DND-41 (cell line): ENCODE data around the gene GNPTG.

Source experiments
- ATAC-seq: fragments of 200-7000 bp; cut with Tn5 transposase; 3 replicates; pipeline ENCODE4 v1.9.1; 2021; ENCODE audit warnings: low read depth; ENCODE audit not compliant: insufficient read depth
- DNase-seq: peaks from one replicate; pipeline ENCODE4 v3.0.0-alpha.2; 2020
- H2AFZ ChIP-seq: 2 replicates; pipeline ENCODE4 v1.6.0; 2012; ENCODE audit warnings: low read depth, low read length
- H3K27ac ChIP-seq: 2 replicates; pipeline ENCODE4 v1.5.1; 2012; ENCODE audit warnings: low read length, inconsistent platforms
- H3K27me3 ChIP-seq: fragments of 200-600 bp; sonication (generic); 2 replicates; pipeline ENCODE4 v1.6.0; 2012; ENCODE audit warnings: low read length, mild to moderate bottlenecking, inconsistent platforms; ENCODE audit not compliant: insufficient read depth, poor library complexity
- H3K36me3 ChIP-seq: 2 replicates; pipeline ENCODE4 v1.5.1; 2012; ENCODE audit warnings: low read length, inconsistent platforms; ENCODE audit not compliant: insufficient read depth
- H3K4me1 ChIP-seq: 2 replicates; pipeline ENCODE4 v1.5.1; 2012; ENCODE audit warnings: mild to moderate bottlenecking, low read length; ENCODE audit not compliant: insufficient read depth
- H3K4me2 ChIP-seq: 2 replicates; pipeline ENCODE4 v1.6.0; 2012; ENCODE audit warnings: mild to moderate bottlenecking, moderate library complexity, low read length, inconsistent platforms; ENCODE audit not compliant: insufficient read depth
- H3K4me3 ChIP-seq, 2 experiments: fragments of 200-600 bp in 1 of 2; shearing (Covaris generic) in 1 of 2; 2 replicates each; pipeline ENCODE4 v1.5.1; 2012 to 2016; ENCODE audit warnings: inconsistent platforms in 2 of 2, low read length in 2 of 2, mild to moderate bottlenecking in 2 of 2, low read depth in 1 of 2, moderate library complexity in 1 of 2
- H3K79me2 ChIP-seq: 2 replicates; pipeline ENCODE4 v1.6.0; 2012; ENCODE audit warnings: low read length, inconsistent platforms; ENCODE audit not compliant: insufficient read depth
- H3K9ac ChIP-seq: 2 replicates; pipeline ENCODE4 v1.6.0; 2012; ENCODE audit warnings: low read depth, mild to moderate bottlenecking, inconsistent platforms, low read length, moderate library complexity
- H3K9me3 ChIP-seq: 2 replicates; pipeline ENCODE4 v1.5.1; 2012; ENCODE audit warnings: low read length, moderate library complexity, mild to moderate bottlenecking, inconsistent platforms; ENCODE audit not compliant: insufficient read depth, severe bottlenecking
- H4K20me1 ChIP-seq: 2 replicates; pipeline ENCODE4 v1.6.0; 2012; ENCODE audit warnings: low read length; ENCODE audit not compliant: insufficient read depth
- EZH2 ChIP-seq: IDR thresholded peaks from 3 replicates; pipeline ENCODE4 v1.6.1; 2012; ENCODE audit warnings: borderline replicate concordance, low read depth, mild to moderate bottlenecking, moderate library complexity, low read length, inconsistent platforms; ENCODE audit not compliant: severe bottlenecking
- TF ChIP-seq, protein P1 (sequence below): IDR thresholded peaks from 2 replicates; pipeline ENCODE4 v1.5.1; 2012; ENCODE audit warnings: borderline replicate concordance, low read length, moderate library complexity, mild to moderate bottlenecking; ENCODE audit not compliant: poor library complexity, severe bottlenecking; ENCODE audit errors: extremely low read depth

Gene GNPTG

DNA sequence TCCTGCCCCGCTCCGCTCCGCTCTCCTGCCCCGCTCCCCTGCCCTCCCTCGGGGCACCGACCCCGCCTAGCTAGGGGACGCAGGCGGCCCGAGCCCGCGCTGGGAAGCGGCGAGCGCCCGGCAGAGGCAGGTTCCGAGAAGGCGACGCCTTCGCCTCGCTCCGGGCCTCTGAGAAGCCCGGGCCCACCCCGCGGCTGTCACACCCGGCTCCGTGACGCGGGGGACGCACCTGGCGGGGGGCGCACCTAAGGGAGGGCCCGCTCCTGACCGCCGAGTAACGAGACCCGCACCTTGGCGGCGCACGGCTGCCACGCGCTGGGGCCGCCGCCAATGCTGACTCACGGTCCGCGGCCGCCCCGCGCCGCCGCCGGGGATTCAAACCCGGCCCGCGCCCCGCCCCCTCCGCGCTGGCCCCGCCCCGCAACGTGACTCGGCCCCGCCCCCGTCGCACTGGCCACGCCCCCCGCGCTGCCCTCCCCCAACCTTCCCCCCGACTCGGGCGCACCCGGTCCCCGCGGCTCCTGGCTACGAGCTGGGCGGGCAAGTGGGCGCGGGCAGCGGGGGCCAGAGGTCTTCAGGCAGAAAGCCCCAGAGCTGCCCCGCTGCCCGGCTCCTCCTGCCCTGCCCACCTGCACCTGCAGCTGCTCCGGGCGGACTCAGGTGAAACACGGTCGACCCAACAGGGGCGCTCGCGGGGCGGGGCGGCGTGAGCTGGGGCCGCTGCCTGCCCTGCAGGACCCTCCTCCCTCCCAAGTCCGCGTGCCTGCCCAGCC is 27.8 kb downstream of the GNPTG start:
- ATAC-seq (no peak), DNase-seq (no peak)
- Histone ChIP-seq H3K36me3 (peaks cover 26% of the 10 kb centered on the region), H3K27ac (no peak overlapping the region), H3K27me3 (no peaks in the 10 kb centered on the region), H2AFZ (no peak overlapping the region), H3K4me1 (no peaks in the 10 kb centered on the region), H3K9ac (no peak overlapping the region), H4K20me1 (peaks cover 17% of the 10 kb centered on the region), H3K79me2 (no peaks in the 10 kb centered on the region), H3K9me3 (no peaks in the 10 kb centered on the region), H3K4me2 (no peak overlapping the region), H3K4me3 (no peak overlapping the region)
- TF ChIP-seq EZH2 = no peak
- TF ChIP-seq, protein P1, sequence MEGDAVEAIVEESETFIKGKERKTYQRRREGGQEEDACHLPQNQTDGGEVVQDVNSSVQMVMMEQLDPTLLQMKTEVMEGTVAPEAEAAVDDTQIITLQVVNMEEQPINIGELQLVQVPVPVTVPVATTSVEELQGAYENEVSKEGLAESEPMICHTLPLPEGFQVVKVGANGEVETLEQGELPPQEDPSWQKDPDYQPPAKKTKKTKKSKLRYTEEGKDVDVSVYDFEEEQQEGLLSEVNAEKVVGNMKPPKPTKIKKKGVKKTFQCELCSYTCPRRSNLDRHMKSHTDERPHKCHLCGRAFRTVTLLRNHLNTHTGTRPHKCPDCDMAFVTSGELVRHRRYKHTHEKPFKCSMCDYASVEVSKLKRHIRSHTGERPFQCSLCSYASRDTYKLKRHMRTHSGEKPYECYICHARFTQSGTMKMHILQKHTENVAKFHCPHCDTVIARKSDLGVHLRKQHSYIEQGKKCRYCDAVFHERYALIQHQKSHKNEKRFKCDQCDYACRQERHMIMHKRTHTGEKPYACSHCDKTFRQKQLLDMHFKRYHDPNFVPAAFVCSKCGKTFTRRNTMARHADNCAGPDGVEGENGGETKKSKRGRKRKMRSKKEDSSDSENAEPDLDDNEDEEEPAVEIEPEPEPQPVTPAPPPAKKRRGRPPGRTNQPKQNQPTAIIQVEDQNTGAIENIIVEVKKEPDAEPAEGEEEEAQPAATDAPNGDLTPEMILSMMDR = no peak

GRCh38 chr16:1380195-1380594 is 28.5 kb downstream of the GNPTG start:
- no peak overlapping the region for H2AFZ ChIP-seq
- no peak overlapping the region for H3K9ac ChIP-seq
- no peak for DNase-seq

DNA sequence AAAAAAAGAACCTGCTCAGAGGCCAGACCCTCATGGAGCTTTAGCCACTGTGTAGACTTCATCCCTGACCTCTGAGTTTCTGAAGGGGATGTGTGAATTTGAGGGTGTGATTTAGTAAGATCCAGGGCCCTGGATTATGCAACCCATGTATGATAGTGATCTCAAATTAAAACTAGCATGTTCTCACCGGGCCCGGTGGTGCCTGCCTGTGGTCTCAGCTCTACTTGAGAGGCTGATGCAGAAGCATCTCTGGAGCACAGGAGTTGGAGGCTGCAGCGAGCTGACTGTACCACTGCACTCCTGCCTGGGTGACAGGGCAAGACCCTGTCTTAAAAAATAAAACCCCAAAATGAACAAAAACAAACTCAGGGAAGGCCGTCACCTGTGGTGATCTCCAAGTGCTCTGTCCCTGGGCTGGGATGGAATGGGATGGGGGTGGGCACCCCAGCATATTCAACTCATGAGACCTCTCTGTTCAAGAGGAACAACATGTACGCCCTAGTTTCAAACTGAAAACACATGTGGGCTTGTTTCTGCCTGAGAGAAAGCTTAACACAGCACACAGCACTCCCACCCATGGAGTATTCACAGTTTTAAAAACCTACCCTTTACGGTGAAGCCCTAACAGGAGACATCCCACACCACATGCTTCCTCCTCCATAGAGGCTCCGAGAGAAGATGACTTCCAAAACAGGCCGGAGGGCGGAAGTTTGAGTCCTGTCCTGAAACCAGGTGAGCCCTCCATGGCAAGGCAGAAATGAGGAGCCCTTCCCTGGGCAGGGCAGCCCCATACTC is 30.1 kb downstream of the GNPTG start:
- Histone ChIP-seq H3K27ac (no peak overlapping the region), H3K9ac (no peak overlapping the region), H3K27me3 (no peaks in the 10 kb centered on the region), H3K36me3 (peaks cover 26% of the 10 kb centered on the region), H3K9me3 (no peaks in the 10 kb centered on the region), H2AFZ (no peak overlapping the region), H3K79me2 (no peaks in the 10 kb centered on the region), H3K4me1 (no peaks in the 10 kb centered on the region), H4K20me1 (peaks cover 9% of the 10 kb centered on the region), H3K4me3 (no peak overlapping the region), H3K4me2 (no peak overlapping the region)
- ATAC-seq (no peak), DNase-seq (no peak)
- no peak for TF ChIP-seq EZH2
- TF ChIP-seq, protein P1 = no peak

More at GRCh38 chr16:1380195-1380594, 28.5 kb downstream of the GNPTG start:
- no peak overlapping the region for H3K4me3 ChIP-seq
- ATAC-seq = no peak
- H3K27me3 ChIP-seq = no peaks in the 10 kb centered on the region
- H4K20me1 ChIP-seq = peaks cover 17% of the 10 kb centered on the region
- no peak overlapping the region for H3K27ac ChIP-seq
- H3K79me2 ChIP-seq = no peaks in the 10 kb centered on the region
- H3K4me1 ChIP-seq = no peaks in the 10 kb centered on the region
- H3K4me2 ChIP-seq = no peak overlapping the region
- H3K9me3 ChIP-seq = no peaks in the 10 kb centered on the region
- peaks cover 32% of the 10 kb centered on the region for H3K36me3 ChIP-seq
- TF ChIP-seq, protein P1 = no peak
- no peak for TF ChIP-seq EZH2
